Activated CD4-positive, CD25-positive, alpha-beta regulatory T cell treated with anti-CD3 and anti-CD28 coated beads, Interleukin-2, amount 50 U/mL, for 16 hours (primary cell): Measurements from ENCODE around the gene SMG6.
A peak's percentile ranks its signal among the peaks of the same experiment; 100 is the strongest.
"Not testable (repeated sequence)": the region's sequence is repeated elsewhere in the genome, so short reads cannot be mapped to it uniquely, and the experiment has no call there.

Experiments used
- DNase-seq: peaks from one replicate; pipeline ENCODE4 v3.0.0-alpha.2; 2020; ENCODE audit warnings: low read depth, low spot score

The SMG6 gene

GRCh38 chr17:2303204-2304188 lies at the start of gene SMG6, which contains the start of gene SRR:
Gene SMG6, minus strand, starts transcription at chr17:2303785. Its CDS starts 65 bp downstream, at chr17:2303720.
Gene SRR, plus strand, starts transcription at chr17:2303950. Its CDS starts 11,611 bp downstream, at chr17:2315561.
- peak; percentile 93 for DNase-seq

- DNase-seq: no peak
Observed at GRCh38 chr17:2351269-2351668, 47.7 kb upstream of the SMG6 start.

GRCh38 chr17:2347805-2348685 lies 44.5 kb upstream of the SMG6 start:
- DNase-seq: no peak

- DNase-seq: no peak
Observed at GRCh38 chr17:2346475-2346874, 42.9 kb upstream of the SMG6 start.

- DNase-seq: no peak
Observed at GRCh38 chr17:2344528-2344927, 40.9 kb upstream of the SMG6 start.

- DNase-seq: no peak
Observed at GRCh38 chr17:2343421-2343820, 39.8 kb upstream of the SMG6 start.

- DNase-seq: no peak
Observed at GRCh38 chr17:2338315-2338657, 34.7 kb upstream of the SMG6 start.

GRCh38 chr17:2337544-2338314 lies 34.1 kb upstream of the SMG6 start:
- no peak for DNase-seq

GRCh38 chr17:2336852-2337543 lies 33.4 kb upstream of the SMG6 start, which contains the start of gene SGSM2:
Gene SGSM2, plus strand, starts transcription at chr17:2337501. Its CDS starts 188 bp downstream, at chr17:2337689.
- peak; percentile 46 for DNase-seq

- peak; percentile 86 for DNase-seq
Observed at GRCh38 chr17:2336215-2336851, 32.7 kb upstream of the SMG6 start, which contains the start of gene TSR1. Gene TSR1, minus strand, starts transcription at chr17:2336457. Its CDS starts 30 bp downstream, at chr17:2336427.

GRCh38 chr17:2335726-2336214 lies 32.2 kb upstream of the SMG6 start:
- no peak for DNase-seq

GRCh38 chr17:2331303-2331702 lies 27.7 kb upstream of the SMG6 start:
- DNase-seq: no peak

- no peak for DNase-seq
Observed at GRCh38 chr17:2323629-2324314, 20.2 kb upstream of the SMG6 start.

GRCh38 chr17:2321399-2321798 lies 17.8 kb upstream of the SMG6 start:
- DNase-seq: no peak

- DNase-seq: no peak
Observed at GRCh38 chr17:2319051-2319450, 15.5 kb upstream of the SMG6 start.

GRCh38 chr17:2317796-2318195 lies 14.2 kb upstream of the SMG6 start:
- no peak for DNase-seq

- not testable (repeated sequence) for DNase-seq
Observed at GRCh38 chr17:2316916-2317205, 13.3 kb upstream of the SMG6 start.

GRCh38 chr17:2312736-2313135 lies 9.2 kb upstream of the SMG6 start:
- no peak for DNase-seq

- DNase-seq: no peak
Observed at GRCh38 chr17:2309338-2310154, 6.0 kb upstream of the SMG6 start.
